Measurements from ENCODE around the gene PARP1. TPM values are rescaled to one million over a fixed set of nuclear protein-coding genes. Genes with fewer than 3 reads are reported as not detected.

The PARP1 gene
- total RNA-seq: 146 and 207 TPM in 2 replicates

GRCh38 chr1:226407497-226408284, at the start of gene PARP1:
TSS of gene PARP1 (minus strand) at chr1:226408093. CDS start at chr1:226407929, 164 bp downstream.

Other genes with a start within 250 kb of the PARP1 start
- 35.5 and 42.1 TPM in 2 replicates for gene ACBD3, start 221.4 kb downstream of the PARP1 start, total RNA-seq
- gene MIXL1, start 184.4 kb downstream of the PARP1 start, total RNA-seq: not detected in 2 replicates
- 3.1 and 5.0 TPM in 2 replicates for gene LIN9, start 98.9 kb downstream of the PARP1 start, total RNA-seq
- not detected in 2 replicates for gene STUM, start 140.7 kb upstream of the PARP1 start, total RNA-seq